Smooth muscle cell (in vitro differentiated cells): ENCODE results near the gene CNPY4. TPM values are rescaled to one million over a fixed set of nuclear protein-coding genes. Genes with fewer than 3 reads are reported as not detected.
A peak's percentile ranks its signal among the peaks of the same experiment; 100 is the strongest.

Experiments
- DNase-seq: peaks from one replicate; lab custom pipeline; 2025; ENCODE audit not compliant: unreplicated experiment; lab: John Stamatoyannopoulos, UW
- H2AFZ ChIP-seq: fragments of 200-600 bp; sonication (generic); 2 replicates; pipeline ENCODE4 v1.6.0; 2016; ENCODE audit warnings: antibody characterized with exemption, low read depth, mild to moderate bottlenecking
- H3F3A ChIP-seq: fragments of 200-600 bp; sonication (generic); 2 replicates; pipeline ENCODE4 v1.6.0; 2017; ENCODE audit warnings: antibody characterized with exemption, low read depth
- H3K27ac ChIP-seq: fragments of 200-600 bp; sonication (generic); 2 replicates; pipeline ENCODE4 v1.5.1; 2016; ENCODE audit warnings: low read depth, mild to moderate bottlenecking
- H3K27me3 ChIP-seq: fragments of 200-600 bp; sonication (generic); 2 replicates; pipeline ENCODE4 v1.6.1; 2016; ENCODE audit warnings: low read depth, mild to moderate bottlenecking
- H3K36me3 ChIP-seq: fragments of 200-600 bp; sonication (generic); 2 replicates; pipeline ENCODE4 v1.5.1; 2016; ENCODE audit warnings: low read depth
- H3K4me1 ChIP-seq: fragments of 200-600 bp; sonication (generic); 2 replicates; pipeline ENCODE4 v1.5.1; 2016; ENCODE audit warnings: low read depth
- H3K4me2 ChIP-seq: fragments of 200-600 bp; sonication (generic); 2 replicates; pipeline ENCODE4 v1.6.0; 2016; ENCODE audit warnings: mild to moderate bottlenecking
- H3K4me3 ChIP-seq: fragments of 200-600 bp; sonication (generic); 2 replicates; pipeline ENCODE4 v1.5.1; 2016; ENCODE audit warnings: mild to moderate bottlenecking
- H3K79me2 ChIP-seq: fragments of 200-600 bp; sonication (generic); 2 replicates; pipeline ENCODE4 v1.6.0; 2016; ENCODE audit warnings: low read depth, mild to moderate bottlenecking
- H3K9ac ChIP-seq: fragments of 200-600 bp; sonication (generic); 2 replicates; pipeline ENCODE4 v1.6.0; 2016; ENCODE audit warnings: low read depth
- H3K9me3 ChIP-seq: fragments of 200-600 bp; sonication (generic); replicated peaks from 2 replicates; pipeline ENCODE4 v1.5.1; 2016; ENCODE audit warnings: low read depth
- H4K20me1 ChIP-seq: fragments of 200-600 bp; sonication (generic); 2 replicates; pipeline ENCODE4 v1.6.0; 2016; ENCODE audit warnings: low read depth
- CTCF ChIP-seq: fragments of 200-600 bp; sonication (generic); IDR thresholded peaks from 2 replicates; pipeline ENCODE4 v1.5.1; 2017; ENCODE audit warnings: borderline replicate concordance, mild to moderate bottlenecking, antibody characterized with exemption; ENCODE audit not compliant: insufficient read depth, poor library complexity, severe bottlenecking
- WGBS: methylation state at CpG from one replicate; pipeline ENCODE4 v1.1.7; 2016; ENCODE audit warnings: low lambda C conversion rate; 5-methylcytosine and 5-hydroxymethylcytosine counted together
- polyA plus RNA-seq: library from polyadenylated mRNA; unstranded; fragments of >200 nt; fragmentation: Nextera tagmentation; extraction: Ambion mirVana; gene quantifications from 2 replicates; pipeline ENCODE4 v1.2.1, GENCODE V29; 2016
- total RNA-seq: library from RNA; depleted of rRNA; stranded (reverse); fragments of >200 nt; gene quantifications from 2 replicates; pipeline ENCODE4 v1.2.3, GENCODE V29; 2014

CNPY4 gene
- total and polyA plus RNA-seq, 2 experiments from 2014 or later: 22.6 to 39.5 TPM

- WGBS: under 1% methylated on average over 73 of the region's 80 CpGs
- peaks cover 15% of the 10 kb centered on the region for H3K4me1 ChIP-seq
- H3K79me2 ChIP-seq: peaks cover 25% of the 10 kb centered on the region
- peak within 1 kb of the TSS; percentile 97 for H3K9ac ChIP-seq
- H3K4me3 ChIP-seq: peak within 1 kb of the TSS; percentile 93
- H3K36me3 ChIP-seq: peaks cover 19% of the 10 kb centered on the region
- H3F3A ChIP-seq: peaks cover 11% of the 10 kb centered on the region
- H3K4me2 ChIP-seq: peak within 1 kb of the TSS; percentile 100
- peak within 1 kb of the TSS; percentile 54 for H2AFZ ChIP-seq
- no peaks in the 10 kb centered on the region for H3K27me3 ChIP-seq
- peak within 1 kb of the TSS; percentile 99 for H3K27ac ChIP-seq
- peak; percentile 88 for DNase-seq
- no peaks in the 10 kb centered on the region for H3K9me3 ChIP-seq
- TF ChIP-seq CTCF: no peak
- H4K20me1 ChIP-seq: peaks cover 14% of the 10 kb centered on the region
Observed at GRCh38 chr7:100101016-100101862, 18.2 kb upstream of the CNPY4 start, which contains the start of the genes AP4M1 and MCM7. Gene AP4M1, plus strand, starts transcription at chr7:100101643. Its CDS starts 72 bp downstream, at chr7:100101715. Gene MCM7, minus strand, starts transcription at chr7:100101397. Its CDS starts 103 bp downstream, at chr7:100101294.

- peaks cover 14% of the 10 kb centered on the region for H4K20me1 ChIP-seq
- peaks cover 15% of the 10 kb centered on the region for H3K4me1 ChIP-seq
- peak overlapping the region; percentile 99 for H3K27ac ChIP-seq
- peaks cover 9% of the 10 kb centered on the region for H3K36me3 ChIP-seq
- no peak overlapping the region for H3K4me3 ChIP-seq
- no peaks in the 10 kb centered on the region for H3K27me3 ChIP-seq
- H3K9ac ChIP-seq: no peak overlapping the region
- no peak overlapping the region for H3K4me2 ChIP-seq
- H3K9me3 ChIP-seq: no peaks in the 10 kb centered on the region
- H3K79me2 ChIP-seq: peaks cover 21% of the 10 kb centered on the region
- peaks cover 11% of the 10 kb centered on the region for H3F3A ChIP-seq
- 85% methylated on average over 17 of the region's 17 CpGs for WGBS
- H2AFZ ChIP-seq: no peak overlapping the region
- TF ChIP-seq CTCF: no peak
- DNase-seq: no peak
Observed at GRCh38 chr7:100102950-100103840, 16.2 kb upstream of the CNPY4 start.

- WGBS: 96% methylated on average over 4 of the region's 4 CpGs
- Histone ChIP-seq H3K4me3 (no peak overlapping the region), H3F3A (peaks cover 5% of the 10 kb centered on the region), H3K27me3 (no peaks in the 10 kb centered on the region), H3K9me3 (no peaks in the 10 kb centered on the region), H3K9ac (no peak overlapping the region), H3K79me2 (no peaks in the 10 kb centered on the region), H3K27ac (no peak overlapping the region), H2AFZ (no peak overlapping the region), H3K4me1 (no peaks in the 10 kb centered on the region), H4K20me1 (peaks cover 5% of the 10 kb centered on the region), H3K36me3 (no peaks in the 10 kb centered on the region), H3K4me2 (no peak overlapping the region)
- TF ChIP-seq CTCF: no peak
- no peak for DNase-seq
Observed at GRCh38 chr7:100105534-100105933, 13.9 kb upstream of the CNPY4 start.
